Left ventricle myocardium inferior (tissue), 1 donor: Measurements from ENCODE around the gene NUMBL. TPM values are rescaled to one million over a fixed set of nuclear protein-coding genes. Genes with fewer than 3 reads are reported as not detected.

Experiments
- DNase-seq: peaks from one replicate; pipeline ENCODE4 v3.0.0-alpha.2; 2020
- H3K27ac ChIP-seq: fragments of 200-600 bp; replicated peaks from 2 replicates; pipeline ENCODE4 v1.8.0; 2021
- H3K27me3 ChIP-seq: fragments of 200-600 bp; 2 replicates; pipeline ENCODE4 v1.8.0; 2021; ENCODE audit warnings: low read depth
- H3K36me3 ChIP-seq: fragments of 200-600 bp; 2 replicates; pipeline ENCODE4 v1.8.0; 2021
- H3K4me1 ChIP-seq: fragments of 200-600 bp; 2 replicates; pipeline ENCODE4 v1.8.0; 2021
- H3K4me3 ChIP-seq: fragments of 200-600 bp; 2 replicates; pipeline ENCODE4 v1.8.0; 2021; ENCODE audit warnings: mild to moderate bottlenecking, moderate library complexity
- H3K9me3 ChIP-seq: fragments of 200-600 bp; replicated peaks from 2 replicates; pipeline ENCODE4 v1.8.0; 2021
- CTCF ChIP-seq: fragments of 200-600 bp; IDR thresholded peaks from 2 replicates; pipeline ENCODE4 v1.8.0; 2021; ENCODE audit warnings: antibody characterized with exemption, mild to moderate bottlenecking, borderline replicate concordance
- intact Hi-C: fragments of 100-400 bp; cut with micrococcal nuclease; formaldehyde crosslinking; loops from one replicate; pipeline ENCODE4 v1.11.0; 2022
- total RNA-seq: library from RNA; stranded (reverse); fragmentation: NEBNext Ultra II Directional; extraction: Animal tissue kit (Norgen Biotek cat#: 25700); gene quantifications from one replicate; pipeline ENCODE4 v1.2.1, GENCODE V29; 2021
- donor health status: DM: no; HTN: yes; CAD: no; lungs with severe emphysema.

Gene NUMBL
- total RNA-seq, 1 donor from 2014 or later, result 14.7 TPM

- no peak for DNase-seq
- TF ChIP-seq CTCF, result no peak
- intact Hi-C loops, result no loop called here
- Histone ChIP-seq H3K9me3 (no peaks in the 10 kb centered on the region), H3K36me3 (peaks cover 37% of the 10 kb centered on the region), H3K4me3 (peak overlapping the region; percentile 79), H3K27me3 (no peaks in the 10 kb centered on the region), H3K27ac (peak overlapping the region; percentile 93), H3K4me1 (peaks cover 54% of the 10 kb centered on the region)
These were observed 2.1 kb downstream of the NUMBL start for GRCh38 chr19:40688309-40688708.

GRCh38 chr19:40687525-40688016 is 2.9 kb downstream of the NUMBL start:
- Histone ChIP-seq H3K4me3 (peak overlapping the region; percentile 79), H3K27ac (peak overlapping the region; percentile 93)

GRCh38 chr19:40686882-40687524 is 3.4 kb downstream of the NUMBL start:
- TF ChIP-seq CTCF, result no peak
- peak overlapping the region; percentile 93 for H3K27ac ChIP-seq
- H3K9me3 ChIP-seq, result no peaks in the 10 kb centered on the region
- intact Hi-C loops, result no loop called here
- H3K36me3 ChIP-seq, result peaks cover 47% of the 10 kb centered on the region
- H3K4me3 ChIP-seq, result no peak overlapping the region
- no peak for DNase-seq
- H3K27me3 ChIP-seq, result no peaks in the 10 kb centered on the region
- H3K4me1 ChIP-seq, result peaks cover 62% of the 10 kb centered on the region

More at GRCh38 chr19:40687525-40688016, 2.9 kb downstream of the NUMBL start:
- Histone ChIP-seq H3K27me3 (no peaks in the 10 kb centered on the region), H3K9me3 (no peaks in the 10 kb centered on the region), H3K36me3 (peaks cover 43% of the 10 kb centered on the region), H3K4me1 (peaks cover 61% of the 10 kb centered on the region)
- TF ChIP-seq CTCF, result no peak
- intact Hi-C loops, result no loop called here
- peak; percentile 87 for DNase-seq

GRCh38 chr19:40685563-40685962 is 4.9 kb downstream of the NUMBL start:
- H3K27ac ChIP-seq, result no peak overlapping the region
- no peaks in the 10 kb centered on the region for H3K9me3 ChIP-seq
- no peak for DNase-seq
- intact Hi-C loops, result no loop called here
- no peak for TF ChIP-seq CTCF
- no peaks in the 10 kb centered on the region for H3K27me3 ChIP-seq
- peaks cover 57% of the 10 kb centered on the region for H3K36me3 ChIP-seq
- peaks cover 50% of the 10 kb centered on the region for H3K4me1 ChIP-seq
- H3K4me3 ChIP-seq, result no peak overlapping the region

GRCh38 chr19:40685016-40685526 is 5.4 kb downstream of the NUMBL start:
- no peak overlapping the region for H3K27ac ChIP-seq
- DNase-seq, result no peak
- peaks cover 46% of the 10 kb centered on the region for H3K4me1 ChIP-seq
- peaks cover 62% of the 10 kb centered on the region for H3K36me3 ChIP-seq
- H3K27me3 ChIP-seq, result no peaks in the 10 kb centered on the region
- H3K9me3 ChIP-seq, result no peaks in the 10 kb centered on the region
- intact Hi-C loops, result no loop called here
- TF ChIP-seq CTCF, result no peak
- no peak overlapping the region for H3K4me3 ChIP-seq
